ENCODE measurements around the gene TSTD1.

GRCh38 chr1:161039546-161039945 is 782 bp upstream of the TSTD1 start:
- TF ChIP-seq, protein P1, sequence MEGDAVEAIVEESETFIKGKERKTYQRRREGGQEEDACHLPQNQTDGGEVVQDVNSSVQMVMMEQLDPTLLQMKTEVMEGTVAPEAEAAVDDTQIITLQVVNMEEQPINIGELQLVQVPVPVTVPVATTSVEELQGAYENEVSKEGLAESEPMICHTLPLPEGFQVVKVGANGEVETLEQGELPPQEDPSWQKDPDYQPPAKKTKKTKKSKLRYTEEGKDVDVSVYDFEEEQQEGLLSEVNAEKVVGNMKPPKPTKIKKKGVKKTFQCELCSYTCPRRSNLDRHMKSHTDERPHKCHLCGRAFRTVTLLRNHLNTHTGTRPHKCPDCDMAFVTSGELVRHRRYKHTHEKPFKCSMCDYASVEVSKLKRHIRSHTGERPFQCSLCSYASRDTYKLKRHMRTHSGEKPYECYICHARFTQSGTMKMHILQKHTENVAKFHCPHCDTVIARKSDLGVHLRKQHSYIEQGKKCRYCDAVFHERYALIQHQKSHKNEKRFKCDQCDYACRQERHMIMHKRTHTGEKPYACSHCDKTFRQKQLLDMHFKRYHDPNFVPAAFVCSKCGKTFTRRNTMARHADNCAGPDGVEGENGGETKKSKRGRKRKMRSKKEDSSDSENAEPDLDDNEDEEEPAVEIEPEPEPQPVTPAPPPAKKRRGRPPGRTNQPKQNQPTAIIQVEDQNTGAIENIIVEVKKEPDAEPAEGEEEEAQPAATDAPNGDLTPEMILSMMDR (IDR thresholded peaks at IDR 0.05) = no peak
- no peak for TF ChIP-seq POLR2A (IDR thresholded peaks at IDR 0.05)

All from Peyer's patch (tissue), 4 donors.